Neuronal stem cell (in vitro differentiated cells): Measurements from ENCODE around the gene IFNA1.

Experiments used
- DNase-seq: peaks from one replicate; pipeline ENCODE4 v3.0.0-alpha.2; 2013; ENCODE audit warnings: low spot score
- H2AFZ ChIP-seq: one replicate; pipeline ENCODE4 v1.6.1; 2013; ENCODE audit warnings: mild to moderate bottlenecking, low read length, inconsistent platforms
- H2AK5ac ChIP-seq: 2 replicates; pipeline ENCODE4 v1.6.1; 2013; ENCODE audit warnings: low read depth, mild to moderate bottlenecking, inconsistent platforms, low read length, moderate library complexity, mixed read lengths
- H2BK120ac ChIP-seq: 2 replicates; pipeline ENCODE4 v1.6.1; 2013; ENCODE audit warnings: low read depth, mild to moderate bottlenecking, inconsistent platforms, low read length, moderate library complexity, mixed read lengths
- H2BK12ac ChIP-seq: one replicate; pipeline ENCODE4 v1.6.1; 2013; ENCODE audit warnings: low read length, inconsistent platforms
- H2BK15ac ChIP-seq: 2 replicates; pipeline ENCODE4 v1.6.1; 2013; ENCODE audit warnings: mild to moderate bottlenecking, low read length, inconsistent platforms, mixed read lengths
- H2BK5ac ChIP-seq: one replicate; pipeline ENCODE4 v1.6.1; 2013; ENCODE audit warnings: inconsistent platforms, mild to moderate bottlenecking, low read length, moderate library complexity
- H3K14ac ChIP-seq: one replicate; pipeline ENCODE4 v1.6.1; 2013; ENCODE audit warnings: low read length, inconsistent platforms
- H3K18ac ChIP-seq: 2 replicates; pipeline ENCODE4 v1.6.1; 2013; ENCODE audit warnings: low read length, inconsistent platforms
- H3K23ac ChIP-seq: 2 replicates; pipeline ENCODE4 v1.6.1; 2013; ENCODE audit warnings: low read depth, mild to moderate bottlenecking, mixed read lengths, low read length, inconsistent platforms; ENCODE audit not compliant: poor library complexity
- H3K27ac ChIP-seq: replicated peaks from 3 replicates; pipeline ENCODE4 v1.5.1; 2013; ENCODE audit warnings: low read length, inconsistent platforms
- H3K27me3 ChIP-seq, 3 experiments: 2 replicates each; pipeline ENCODE4 v1.6.1; 2013; ENCODE audit warnings: low read length in 3 of 3, mild to moderate bottlenecking in 2 of 3, inconsistent platforms in 1 of 3, low read depth in 1 of 3, mixed read lengths in 1 of 3, moderate library complexity in 1 of 3; ENCODE audit not compliant: control insufficient read depth in 3 of 3, insufficient read depth in 3 of 3
- H3K36me3 ChIP-seq, 2 donors: replicated peaks in 1 of 2; 2 replicates each; pipeline ENCODE4 v1.6.1; 2013; ENCODE audit warnings: low read length in 2 of 2; ENCODE audit not compliant: control insufficient read depth in 2 of 2, insufficient read depth in 2 of 2
- H3K4ac ChIP-seq: 2 replicates; pipeline ENCODE4 v1.6.1; 2013; ENCODE audit warnings: inconsistent platforms, mild to moderate bottlenecking, low read length, moderate library complexity
- H3K4me1 ChIP-seq, 2 donors: 1 replicate in 1 of 2; 2 replicates in 1 of 2; pipeline ENCODE4 v1.6.1; 2013; ENCODE audit warnings: low read length in 2 of 2, low read depth in 1 of 2; ENCODE audit not compliant: control insufficient read depth in 2 of 2, insufficient read depth in 1 of 2
- H3K4me2 ChIP-seq: one replicate; pipeline ENCODE4 v1.6.1; 2013; ENCODE audit warnings: mild to moderate bottlenecking, low read length, inconsistent platforms; ENCODE audit not compliant: insufficient read depth, poor library complexity, severe bottlenecking
- H3K4me3 ChIP-seq, 2 donors: 2 replicates each; pipeline ENCODE4 v1.5.1; 2013; ENCODE audit warnings: low read length in 2 of 2, mild to moderate bottlenecking in 2 of 2, inconsistent platforms in 1 of 2, moderate library complexity in 1 of 2
- H3K79me1 ChIP-seq: one replicate; pipeline ENCODE4 v1.6.1; 2013; ENCODE audit warnings: low read depth, mild to moderate bottlenecking, inconsistent platforms, low read length, moderate library complexity
- H3K9ac ChIP-seq: one replicate; pipeline ENCODE4 v1.6.1; 2013; ENCODE audit warnings: mild to moderate bottlenecking, low read depth, low read length, inconsistent platforms; ENCODE audit not compliant: poor library complexity
- H3K9me3 ChIP-seq, 2 donors: replicated peaks in 1 of 2; 2 replicates each; pipeline versions ENCODE3 to v1.6.1; 2013; ENCODE audit warnings: low read length in 2 of 2, mild to moderate bottlenecking in 2 of 2, inconsistent platforms in 1 of 2, low read depth in 1 of 2, mixed read lengths in 1 of 2, moderate library complexity in 1 of 2; ENCODE audit not compliant: control insufficient read depth in 2 of 2, insufficient read depth in 1 of 2
- H4K8ac ChIP-seq: one replicate; pipeline ENCODE4 v1.6.1; 2013; ENCODE audit warnings: low read depth, mild to moderate bottlenecking, inconsistent platforms, low read length, moderate library complexity
- H4K91ac ChIP-seq: one replicate; pipeline ENCODE4 v1.6.1; 2013; ENCODE audit warnings: low read length, low read depth, mild to moderate bottlenecking, inconsistent platforms; ENCODE audit not compliant: poor library complexity
- WGBS, 2 donors: extraction: QIAGEN DNeasy Blood & Tissue Kit; methylation state at CpG; one replicate each; pipeline ENCODE4 v1.1.7; 2013; ENCODE audit warnings: missing lambda C conversion rate in 2 of 2, mixed read lengths in 1 of 2; ENCODE audit not compliant: insufficient read length in 2 of 2, insufficient replicate concordance in 1 of 2; ENCODE audit errors: extremely low coverage in 2 of 2; 5-methylcytosine and 5-hydroxymethylcytosine counted together

The IFNA1 gene

GRCh38 chr9:21412107-21412506 lies 28.1 kb upstream of the IFNA1 start:
- Histone ChIP-seq H2AK5ac (no peak overlapping the region), H3K9me3 (no peaks in the 10 kb centered on the region), H3K4me3 (no peak overlapping the region), H2BK120ac (no peak overlapping the region), H4K8ac (no peak overlapping the region), H3K23ac (no peak overlapping the region), H4K91ac (no peak overlapping the region), H3K27me3 (no peaks in the 10 kb centered on the region), H3K79me1 (no peaks in the 10 kb centered on the region), H3K14ac (no peak overlapping the region), H3K9ac (no peak overlapping the region), H3K18ac (no peak overlapping the region), H2BK12ac (no peak overlapping the region), H2BK15ac (no peak overlapping the region), H3K4me1 (peaks cover 1 to 2% of the 10 kb centered on the region in 2 donors), H3K4ac (no peak overlapping the region), H2AFZ (no peak overlapping the region), H2BK5ac (no peak overlapping the region), H3K36me3 (no peaks in the 10 kb centered on the region), H3K4me2 (no peak overlapping the region), H3K27ac (no peak overlapping the region)
- no peak for DNase-seq

GRCh38 chr9:21413151-21413550 lies 27.1 kb upstream of the IFNA1 start:
- H3K27me3 ChIP-seq, result no peaks in the 10 kb centered on the region
- H2BK5ac ChIP-seq, result no peak overlapping the region

DNA sequence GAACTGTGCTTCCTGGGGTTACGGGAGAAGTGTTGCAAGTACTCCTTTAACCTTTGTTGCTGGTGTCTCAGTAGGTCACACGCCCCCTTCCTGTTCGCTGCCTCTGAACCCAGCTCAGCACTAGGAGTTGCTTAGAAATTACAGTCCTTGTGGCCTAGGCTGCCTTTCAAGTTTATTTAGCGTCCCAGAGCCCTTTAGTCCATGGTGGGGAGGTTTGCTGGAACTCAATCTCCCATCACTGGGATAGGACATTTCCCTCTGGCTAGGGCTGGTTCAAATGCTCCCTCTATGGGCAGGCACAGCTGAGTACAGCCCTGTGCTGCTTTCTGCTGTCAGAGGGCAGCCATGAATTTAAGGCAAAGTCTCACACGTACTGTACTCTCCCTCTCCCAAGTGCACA lies 26.6 kb upstream of the IFNA1 start:
- WGBS, 2 donors, result no CpG with 5 or more reads among the region's 5 CpGs

More at GRCh38 chr9:21413151-21413550, 27.1 kb upstream of the IFNA1 start:
- Histone ChIP-seq H3K18ac (no peak overlapping the region), H3K4me2 (no peak overlapping the region), H3K9ac (no peak overlapping the region), H4K8ac (no peak overlapping the region), H2BK15ac (no peak overlapping the region), H4K91ac (no peak overlapping the region), H3K9me3 (no peaks in the 10 kb centered on the region), H3K4ac (no peak overlapping the region), H2AFZ (no peak overlapping the region), H2BK12ac (no peak overlapping the region), H3K79me1 (no peaks in the 10 kb centered on the region), H3K36me3 (no peaks in the 10 kb centered on the region), H3K27ac (no peak overlapping the region), H3K4me1 (peaks cover 2% of the 10 kb centered on the region in 2 donors), H3K23ac (no peak overlapping the region), H3K4me3 (no peak overlapping the region), H3K14ac (no peak overlapping the region), H2AK5ac (no peak overlapping the region), H2BK120ac (no peak overlapping the region)
- WGBS, 2 donors, result no CpG with 5 or more reads among the region's 4 CpGs
- no peak for DNase-seq

GRCh38 chr9:21414220-21414940 lies 25.9 kb upstream of the IFNA1 start:
- Histone ChIP-seq H3K4me2 (no peak overlapping the region), H3K27ac (no peak overlapping the region), H3K9me3 (no peaks in the 10 kb centered on the region), H4K91ac (no peak overlapping the region), H3K9ac (no peak overlapping the region), H3K4me3 (no peak overlapping the region), H3K27me3 (peaks cover 0 to 5% (median 0%) of the 10 kb centered on the region in 3 experiments), H2BK120ac (no peak overlapping the region), H2BK15ac (no peak overlapping the region), H3K14ac (no peak overlapping the region), H2AK5ac (no peak overlapping the region), H3K36me3 (no peaks in the 10 kb centered on the region), H3K4me1 (peaks cover 2% of the 10 kb centered on the region in 2 donors), H2BK12ac (no peak overlapping the region), H3K79me1 (no peaks in the 10 kb centered on the region), H2BK5ac (no peak overlapping the region), H4K8ac (no peak overlapping the region), H3K18ac (no peak overlapping the region), H2AFZ (no peak overlapping the region), H3K23ac (no peak overlapping the region), H3K4ac (no peak overlapping the region)
- DNase-seq, result no peak
- no CpG with 5 or more reads among the region's 2 CpGs for WGBS, 2 donors

More for the DNA sequence above, 26.6 kb upstream of the IFNA1 start:
- Histone ChIP-seq H2BK12ac (no peak overlapping the region), H2BK5ac (no peak overlapping the region), H3K4me1 (peaks cover 2% of the 10 kb centered on the region in 2 donors), H4K8ac (no peak overlapping the region), H3K23ac (no peak overlapping the region), H3K4ac (no peak overlapping the region), H3K9me3 (no peaks in the 10 kb centered on the region), H2BK15ac (no peak overlapping the region), H2AFZ (peak overlapping the region; percentile 9), H3K18ac (no peak overlapping the region), H2AK5ac (no peak overlapping the region), H3K27ac (no peak overlapping the region), H3K14ac (no peak overlapping the region), H2BK120ac (no peak overlapping the region), H3K4me3 (no peak overlapping the region), H3K4me2 (no peak overlapping the region), H3K36me3 (no peaks in the 10 kb centered on the region), H3K27me3 (no peaks in the 10 kb centered on the region), H3K79me1 (no peaks in the 10 kb centered on the region), H3K9ac (no peak overlapping the region), H4K91ac (no peak overlapping the region)
- DNase-seq, result no peak
